Measurements from ENCODE around the gene ZNF648.
A peak's percentile ranks its signal among the peaks of the same experiment; 100 is the strongest.
"Not testable (repeated sequence)": the region's sequence is repeated elsewhere in the genome, so short reads cannot be mapped to it uniquely, and the experiment has no call there.

Gene ZNF648

GRCh38 chr1:182061594-182061993 lies at the start of gene ZNF648:
Gene ZNF648, minus strand, starts transcription at chr1:182061712. Its CDS starts 3,702 bp downstream, at chr1:182058010.
- DNase-seq = no peak

GRCh38 chr1:182110635-182111034 lies 49.1 kb upstream of the ZNF648 start:
- DNase-seq = no peak

GRCh38 chr1:182109771-182110170 lies 48.3 kb upstream of the ZNF648 start:
- no peak for DNase-seq

- DNase-seq = no peak
Measured at GRCh38 chr1:182107209-182107608, 45.7 kb upstream of the ZNF648 start.

GRCh38 chr1:182102043-182102416 lies 40.5 kb upstream of the ZNF648 start:
- no peak for DNase-seq

- no peak for DNase-seq
Measured at GRCh38 chr1:182101415-182102042, 40.0 kb upstream of the ZNF648 start.

GRCh38 chr1:182098301-182098700 lies 36.8 kb upstream of the ZNF648 start:
- no peak for DNase-seq

- no peak for DNase-seq
Measured at GRCh38 chr1:182095946-182096345, 34.4 kb upstream of the ZNF648 start.

- not testable (repeated sequence) for DNase-seq
Measured at GRCh38 chr1:182094514-182095005, 33.0 kb upstream of the ZNF648 start.

GRCh38 chr1:182093781-182094180 lies 32.3 kb upstream of the ZNF648 start:
- DNase-seq = no peak

GRCh38 chr1:182092336-182092735 lies 30.8 kb upstream of the ZNF648 start:
- DNase-seq = no peak

- no peak for DNase-seq
Measured at GRCh38 chr1:182091083-182091482, 29.6 kb upstream of the ZNF648 start.

- DNase-seq = no peak
Measured at GRCh38 chr1:182087719-182088350, 26.3 kb upstream of the ZNF648 start.

GRCh38 chr1:182087304-182087703 lies 25.8 kb upstream of the ZNF648 start:
- DNase-seq = peak; percentile 48

GRCh38 chr1:182086620-182087019 lies 25.1 kb upstream of the ZNF648 start:
- DNase-seq = no peak

GRCh38 chr1:182086136-182086535 lies 24.6 kb upstream of the ZNF648 start:
- DNase-seq = no peak

- DNase-seq = no peak
Measured at GRCh38 chr1:182085726-182086125, 24.2 kb upstream of the ZNF648 start.

- DNase-seq = peak; percentile 94
Measured at GRCh38 chr1:182084487-182085316, 23.2 kb upstream of the ZNF648 start.

GRCh38 chr1:182083851-182084486 lies 22.5 kb upstream of the ZNF648 start:
- no peak for DNase-seq

- peak; percentile 87 for DNase-seq
Measured at GRCh38 chr1:182080955-182081582, 19.6 kb upstream of the ZNF648 start.

- DNase-seq = no peak
Measured at GRCh38 chr1:182080040-182080439, 18.5 kb upstream of the ZNF648 start.

- no peak for DNase-seq
Measured at GRCh38 chr1:182071924-182072323, 10.4 kb upstream of the ZNF648 start.

- DNase-seq = peak; percentile 79
Measured at GRCh38 chr1:182069028-182069466, 7.5 kb upstream of the ZNF648 start.
